Smooth muscle cell (in vitro differentiated cells): ENCODE measurements around the gene THUMPD3. TPM values are rescaled to one million over a fixed set of nuclear protein-coding genes. Genes with fewer than 3 reads are reported as not detected.

Experiments used
- DNase-seq: peaks from one replicate; lab custom pipeline; 2025; ENCODE audit not compliant: unreplicated experiment; lab: John Stamatoyannopoulos, UW
- H2AFZ ChIP-seq: fragments of 200-600 bp; sonication (generic); 2 replicates; pipeline ENCODE4 v1.6.0; 2016; ENCODE audit warnings: antibody characterized with exemption, low read depth, mild to moderate bottlenecking
- H3F3A ChIP-seq: fragments of 200-600 bp; sonication (generic); 2 replicates; pipeline ENCODE4 v1.6.0; 2017; ENCODE audit warnings: antibody characterized with exemption, low read depth
- H3K27ac ChIP-seq: fragments of 200-600 bp; sonication (generic); 2 replicates; pipeline ENCODE4 v1.5.1; 2016; ENCODE audit warnings: low read depth, mild to moderate bottlenecking
- H3K27me3 ChIP-seq: fragments of 200-600 bp; sonication (generic); 2 replicates; pipeline ENCODE4 v1.6.1; 2016; ENCODE audit warnings: low read depth, mild to moderate bottlenecking
- H3K36me3 ChIP-seq: fragments of 200-600 bp; sonication (generic); 2 replicates; pipeline ENCODE4 v1.5.1; 2016; ENCODE audit warnings: low read depth
- H3K4me1 ChIP-seq: fragments of 200-600 bp; sonication (generic); 2 replicates; pipeline ENCODE4 v1.5.1; 2016; ENCODE audit warnings: low read depth
- H3K4me2 ChIP-seq: fragments of 200-600 bp; sonication (generic); 2 replicates; pipeline ENCODE4 v1.6.0; 2016; ENCODE audit warnings: mild to moderate bottlenecking
- H3K4me3 ChIP-seq: fragments of 200-600 bp; sonication (generic); 2 replicates; pipeline ENCODE4 v1.5.1; 2016; ENCODE audit warnings: mild to moderate bottlenecking
- H3K79me2 ChIP-seq: fragments of 200-600 bp; sonication (generic); 2 replicates; pipeline ENCODE4 v1.6.0; 2016; ENCODE audit warnings: low read depth, mild to moderate bottlenecking
- H3K9ac ChIP-seq: fragments of 200-600 bp; sonication (generic); 2 replicates; pipeline ENCODE4 v1.6.0; 2016; ENCODE audit warnings: low read depth
- H3K9me3 ChIP-seq: fragments of 200-600 bp; sonication (generic); replicated peaks from 2 replicates; pipeline ENCODE4 v1.5.1; 2016; ENCODE audit warnings: low read depth
- H4K20me1 ChIP-seq: fragments of 200-600 bp; sonication (generic); 2 replicates; pipeline ENCODE4 v1.6.0; 2016; ENCODE audit warnings: low read depth
- WGBS: methylation state at CpG from one replicate; pipeline ENCODE4 v1.1.7; 2016; ENCODE audit warnings: low lambda C conversion rate; 5-methylcytosine and 5-hydroxymethylcytosine counted together
- polyA plus RNA-seq: library from polyadenylated mRNA; unstranded; fragments of >200 nt; fragmentation: Nextera tagmentation; extraction: Ambion mirVana; gene quantifications from 2 replicates; pipeline ENCODE4 v1.2.1, GENCODE V29; 2016
- total RNA-seq: library from RNA; depleted of rRNA; stranded (reverse); fragments of >200 nt; gene quantifications from 2 replicates; pipeline ENCODE4 v1.2.3, GENCODE V29; 2014
- TF ChIP-seq, protein P1 (sequence below): fragments of 200-600 bp; sonication (generic); IDR thresholded peaks from 2 replicates; pipeline ENCODE4 v1.5.1; 2017; ENCODE audit warnings: borderline replicate concordance, mild to moderate bottlenecking, antibody characterized with exemption; ENCODE audit not compliant: insufficient read depth, poor library complexity, severe bottlenecking

The THUMPD3 gene
- total and polyA plus RNA-seq, 2 experiments from 2014 or later: 11.6 to 19.5 TPM

GRCh38 chr3:9405756-9406155 is 42.9 kb downstream of the THUMPD3 start:
- Histone ChIP-seq H3K79me2 (peaks cover 100% of the 10 kb centered on the region), H4K20me1 (peaks cover 100% of the 10 kb centered on the region), H3K4me1 (peaks cover 49% of the 10 kb centered on the region), H3K9ac (no peak overlapping the region), H3K4me2 (peak overlapping the region; percentile 92), H3F3A (peaks cover 17% of the 10 kb centered on the region), H3K36me3 (no peaks in the 10 kb centered on the region), H3K27me3 (no peaks in the 10 kb centered on the region), H2AFZ (no peak overlapping the region), H3K4me3 (no peak overlapping the region), H3K27ac (peak overlapping the region; percentile 100), H3K9me3 (no peaks in the 10 kb centered on the region)
- 88% methylated on average over 3 of the region's 3 CpGs for WGBS
- DNase-seq: no peak
- TF ChIP-seq, protein P1, sequence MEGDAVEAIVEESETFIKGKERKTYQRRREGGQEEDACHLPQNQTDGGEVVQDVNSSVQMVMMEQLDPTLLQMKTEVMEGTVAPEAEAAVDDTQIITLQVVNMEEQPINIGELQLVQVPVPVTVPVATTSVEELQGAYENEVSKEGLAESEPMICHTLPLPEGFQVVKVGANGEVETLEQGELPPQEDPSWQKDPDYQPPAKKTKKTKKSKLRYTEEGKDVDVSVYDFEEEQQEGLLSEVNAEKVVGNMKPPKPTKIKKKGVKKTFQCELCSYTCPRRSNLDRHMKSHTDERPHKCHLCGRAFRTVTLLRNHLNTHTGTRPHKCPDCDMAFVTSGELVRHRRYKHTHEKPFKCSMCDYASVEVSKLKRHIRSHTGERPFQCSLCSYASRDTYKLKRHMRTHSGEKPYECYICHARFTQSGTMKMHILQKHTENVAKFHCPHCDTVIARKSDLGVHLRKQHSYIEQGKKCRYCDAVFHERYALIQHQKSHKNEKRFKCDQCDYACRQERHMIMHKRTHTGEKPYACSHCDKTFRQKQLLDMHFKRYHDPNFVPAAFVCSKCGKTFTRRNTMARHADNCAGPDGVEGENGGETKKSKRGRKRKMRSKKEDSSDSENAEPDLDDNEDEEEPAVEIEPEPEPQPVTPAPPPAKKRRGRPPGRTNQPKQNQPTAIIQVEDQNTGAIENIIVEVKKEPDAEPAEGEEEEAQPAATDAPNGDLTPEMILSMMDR: no peak

- Histone ChIP-seq H3K4me1 (peaks cover 39% of the 10 kb centered on the region), H3K4me2 (no peak overlapping the region), H3K79me2 (peaks cover 100% of the 10 kb centered on the region), H3K9ac (no peak overlapping the region), H3K27me3 (no peaks in the 10 kb centered on the region), H3K9me3 (no peaks in the 10 kb centered on the region), H3F3A (peaks cover 17% of the 10 kb centered on the region), H2AFZ (no peak overlapping the region), H3K27ac (no peak overlapping the region), H3K36me3 (no peaks in the 10 kb centered on the region), H3K4me3 (no peak overlapping the region), H4K20me1 (peaks cover 100% of the 10 kb centered on the region)
- no peak for DNase-seq
- TF ChIP-seq, protein P1: no peak
- 94% methylated on average over 7 of the region's 7 CpGs for WGBS
These were observed 44.2 kb downstream of the THUMPD3 start for GRCh38 chr3:9406856-9407626.

DNA sequence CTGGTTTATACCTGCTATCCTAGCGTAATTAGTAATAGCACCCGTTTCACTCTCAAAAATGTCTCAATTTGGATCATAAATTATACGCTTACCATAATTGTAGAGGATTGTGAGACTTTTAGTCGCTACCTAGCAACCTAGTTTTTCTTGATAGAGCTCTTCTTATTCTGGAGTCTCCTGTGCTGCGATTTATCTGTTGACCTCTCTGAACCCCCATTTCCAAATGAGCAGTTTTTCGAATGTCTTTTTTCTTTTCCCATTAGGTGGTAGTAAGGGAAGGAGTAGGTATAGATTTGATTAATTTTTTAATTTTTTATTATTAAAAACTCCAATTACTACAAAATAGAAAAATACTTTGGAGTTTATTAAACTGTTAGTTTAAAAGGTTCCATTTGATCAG is 45.2 kb downstream of the THUMPD3 start:
- Histone ChIP-seq H3K27ac (no peak overlapping the region), H3F3A (peaks cover 11% of the 10 kb centered on the region), H3K4me1 (peaks cover 29% of the 10 kb centered on the region), H2AFZ (no peak overlapping the region), H3K9me3 (no peaks in the 10 kb centered on the region), H3K4me3 (no peak overlapping the region), H3K27me3 (no peaks in the 10 kb centered on the region), H3K79me2 (peaks cover 100% of the 10 kb centered on the region), H3K9ac (no peak overlapping the region), H4K20me1 (peaks cover 100% of the 10 kb centered on the region), H3K36me3 (no peaks in the 10 kb centered on the region), H3K4me2 (no peak overlapping the region)
- DNase-seq: no peak
- TF ChIP-seq, protein P1: no peak
- WGBS: 93% methylated on average over 6 of the region's 6 CpGs

- no peak overlapping the region for H3K4me3 ChIP-seq
- no peaks in the 10 kb centered on the region for H3K27me3 ChIP-seq
- H3K27ac ChIP-seq: peak overlapping the region; percentile 27
- WGBS: 91% methylated on average over 1 of the region's 1 CpG
- peaks cover 10% of the 10 kb centered on the region for H3F3A ChIP-seq
- H4K20me1 ChIP-seq: peaks cover 100% of the 10 kb centered on the region
- DNase-seq: no peak
- H2AFZ ChIP-seq: no peak overlapping the region
- peaks cover 100% of the 10 kb centered on the region for H3K79me2 ChIP-seq
- no peaks in the 10 kb centered on the region for H3K9me3 ChIP-seq
- no peak overlapping the region for H3K9ac ChIP-seq
- peaks cover 24% of the 10 kb centered on the region for H3K4me1 ChIP-seq
- H3K4me2 ChIP-seq: no peak overlapping the region
- H3K36me3 ChIP-seq: no peaks in the 10 kb centered on the region
- TF ChIP-seq, protein P1: no peak
These were observed 45.7 kb downstream of the THUMPD3 start for GRCh38 chr3:9408546-9408945.
